Measurements from ENCODE around the gene DNMBP. TPM values are rescaled to one million over a fixed set of nuclear protein-coding genes. Genes with fewer than 3 reads are reported as not detected.

DNMBP gene
- total and polyA plus RNA-seq, 5 experiments from 2014 or later = 0.59 to 6.5 (median 1.6) TPM

- POLR2A ChIA-PET = no interaction called here
- H3K27me3 Mint-ChIP-seq = no peaks in the 10 kb centered on the region
- H3K9me3 Mint-ChIP-seq = no peaks in the 10 kb centered on the region
- DNase-seq (no peak), ATAC-seq (no peak)
- H3K27ac Mint-ChIP-seq = no peak overlapping the region
- H3K36me3 Mint-ChIP-seq = peaks cover 0 to 12% (median 5%) of the 10 kb centered on the region in 3 donors
- H3K4me3 Mint-ChIP-seq = no peak overlapping the region
- H3K4me1 Mint-ChIP-seq = no peaks in the 10 kb centered on the region
Observed at GRCh38 chr10:99835947-99836346, 173.8 kb downstream of the DNMBP start.

DNA sequence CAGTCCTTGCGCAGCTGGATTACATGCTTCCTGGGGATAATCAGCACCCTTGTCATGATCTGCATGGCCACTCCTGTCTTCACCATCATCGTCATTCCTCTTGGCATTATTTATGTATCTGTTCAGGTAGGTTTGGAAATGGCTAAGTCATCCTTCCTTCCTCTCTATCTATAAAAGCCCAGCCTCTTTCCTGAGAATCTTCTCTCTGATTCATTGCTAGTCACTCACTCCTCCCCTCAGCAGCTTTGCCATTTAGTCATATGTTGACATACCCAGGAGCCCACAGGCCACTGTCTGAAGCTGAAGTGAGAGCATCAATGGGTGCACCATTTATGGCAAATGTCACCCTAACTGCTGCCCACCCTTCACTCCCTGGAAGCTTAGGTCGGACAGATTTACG, 175.3 kb downstream of the DNMBP start:
- DNase-seq (no peak), ATAC-seq (no peak)
- Mint-ChIP-seq H3K27me3 (no peaks in the 10 kb centered on the region), H3K4me1 (no peaks in the 10 kb centered on the region), H3K27ac (no peak overlapping the region), H3K9me3 (no peaks in the 10 kb centered on the region), H3K36me3 (peaks cover 0 to 15% (median 14%) of the 10 kb centered on the region in 3 donors), H3K4me3 (no peak overlapping the region)
- POLR2A ChIA-PET = no interaction called here

GRCh38 chr10:99832439-99832838, 177.3 kb downstream of the DNMBP start:
- H3K36me3 Mint-ChIP-seq = peaks cover 10 to 18% (median 17%) of the 10 kb centered on the region in 3 donors
- DNase-seq (no peak), ATAC-seq (no peak)
- H3K4me1 Mint-ChIP-seq = peaks cover 0 to 5% (median under 1%) of the 10 kb centered on the region in 4 donors
- POLR2A ChIA-PET = no interaction called here
- H3K4me3 Mint-ChIP-seq = no peak overlapping the region
- H3K27me3 Mint-ChIP-seq = peaks cover 0 to 3% (median 0%) of the 10 kb centered on the region in 5 donors
- peaks cover 0 to 11% (median 6%) of the 10 kb centered on the region in 9 donors for H3K9me3 Mint-ChIP-seq
- no peak overlapping the region for H3K27ac Mint-ChIP-seq

- H3K27me3 Mint-ChIP-seq = peaks cover 0 to 3% (median 0%) of the 10 kb centered on the region in 5 donors
- H3K36me3 Mint-ChIP-seq = peaks cover 6 to 19% (median 10%) of the 10 kb centered on the region in 3 donors
- H3K4me3 Mint-ChIP-seq = no peak overlapping the region
- H3K27ac Mint-ChIP-seq = peak overlapping the region in 2 of 10 donors; percentile 22 to 46
- POLR2A ChIA-PET = no interaction called here
- peaks cover 0 to 11% (median 6%) of the 10 kb centered on the region in 9 donors for H3K9me3 Mint-ChIP-seq
- H3K4me1 Mint-ChIP-seq = peaks cover 0 to 5% (median under 1%) of the 10 kb centered on the region in 4 donors
- ATAC-seq (no peak), DNase-seq (no peak)
Observed at GRCh38 chr10:99828464-99828863, 181.3 kb downstream of the DNMBP start.

- peaks cover 6 to 19% (median 10%) of the 10 kb centered on the region in 3 donors for H3K36me3 Mint-ChIP-seq
- H3K27ac Mint-ChIP-seq = peak overlapping the region in 1 of 10 donors; percentile 46
- H3K4me3 Mint-ChIP-seq = no peak overlapping the region
- peaks cover 0 to 11% (median 6%) of the 10 kb centered on the region in 9 donors for H3K9me3 Mint-ChIP-seq
- peaks cover 0 to 3% (median 0%) of the 10 kb centered on the region in 5 donors for H3K27me3 Mint-ChIP-seq
- DNase-seq = no peak
- POLR2A ChIA-PET = no interaction called here
- no peak for ATAC-seq
- H3K4me1 Mint-ChIP-seq = peaks cover 0 to 5% (median under 1%) of the 10 kb centered on the region in 4 donors
Observed at GRCh38 chr10:99827936-99828335, 181.8 kb downstream of the DNMBP start.

Other genes with a start within 250 kb of the DNMBP start
- 1 to 10 TPM; 5.5 to 6.8 TPM for gene ABCC2, start 227.3 kb downstream of the DNMBP start, total RNA-seq
- under 1 TPM; 0.50 to 0.86 (median 0.60) TPM for gene ABCC2, start 227.3 kb downstream of the DNMBP start, polyA plus RNA-seq
- gene CPN1, start 71.9 kb upstream of the DNMBP start, total RNA-seq = not detected
- gene CPN1, start 71.9 kb upstream of the DNMBP start, polyA plus RNA-seq = not detected
- 1 to 10 TPM; 7.7 to 8.7 TPM for gene ERLIN1, start 176.1 kb upstream of the DNMBP start, total RNA-seq
- 10 to 100 TPM in 1 of 3 donors, 1 to 10 TPM in 2; 5.4 to 13.0 (median 8.3) TPM for gene ERLIN1, start 176.1 kb upstream of the DNMBP start, polyA plus RNA-seq
- 10 to 100 TPM; 18.9 to 20.3 TPM for gene CHUK, start 219.6 kb upstream of the DNMBP start, total RNA-seq
- gene CHUK, start 219.6 kb upstream of the DNMBP start, polyA plus RNA-seq = 10 to 100 TPM in 2 of 3 donors, 1 to 10 TPM in 1; 6.7 to 13.5 (median 10.5) TPM